ENCODE data around the gene DGKZ. TPM values are rescaled to one million over a fixed set of nuclear protein-coding genes. Genes with fewer than 3 reads are reported as not detected.

DGKZ gene
- total RNA-seq, 1 donor from 2014 or later = 50.6 TPM

DNA sequence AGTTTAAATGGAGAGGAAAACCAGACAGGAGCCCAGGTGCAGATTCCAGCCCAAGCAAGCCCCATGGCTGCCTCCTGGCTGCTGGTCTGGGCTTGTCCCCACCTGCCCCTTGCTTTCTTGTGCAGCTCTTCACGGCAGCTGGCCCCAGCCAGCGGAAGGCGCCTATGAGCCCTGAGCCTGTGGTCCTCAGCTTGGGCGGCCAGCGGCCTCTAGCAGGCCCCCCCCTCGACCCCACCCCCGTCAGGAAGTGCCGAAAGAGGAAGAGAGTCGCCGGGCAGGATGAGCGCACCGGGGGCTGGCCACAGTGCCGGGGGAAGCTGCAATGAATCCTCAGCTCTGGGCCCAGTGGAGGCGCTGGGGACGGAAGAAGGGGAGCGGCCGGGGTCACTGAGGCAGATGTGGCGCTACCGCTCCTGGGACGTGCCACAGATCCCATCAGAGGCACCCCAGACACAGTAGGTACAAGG, 2.1 kb upstream of the DGKZ start:
- H3K4me3 Mint-ChIP-seq = peak overlapping the region; percentile 49
- no peaks in the 10 kb centered on the region for H3K27me3 Mint-ChIP-seq (ENCODE audit: low read depth)
- H3K9me3 Mint-ChIP-seq = no peaks in the 10 kb centered on the region
- H3K36me3 Mint-ChIP-seq = no peaks in the 10 kb centered on the region
- no peak for DNase-seq (ENCODE audit: low spot score in 2 of 2, unreplicated experiment in 2 of 2)
- peak overlapping the region; percentile 61 for H3K27ac Mint-ChIP-seq
- TF ChIP-seq CTCF (IDR thresholded peaks at IDR 0.05; ENCODE audit: unreplicated experiment) = no peak
- peaks cover 50% of the 10 kb centered on the region for H3K4me1 Mint-ChIP-seq

- H3K36me3 Mint-ChIP-seq = no peaks in the 10 kb centered on the region
- no peak for TF ChIP-seq CTCF (IDR thresholded peaks at IDR 0.05; ENCODE audit: unreplicated experiment)
- H3K4me3 Mint-ChIP-seq = peak overlapping the region; percentile 69
- no peaks in the 10 kb centered on the region for H3K27me3 Mint-ChIP-seq (ENCODE audit: low read depth)
- H3K27ac Mint-ChIP-seq = no peak overlapping the region
- no peaks in the 10 kb centered on the region for H3K9me3 Mint-ChIP-seq
- no peak for DNase-seq (ENCODE audit: low spot score in 2 of 2, unreplicated experiment in 2 of 2)
- peaks cover 50% of the 10 kb centered on the region for H3K4me1 Mint-ChIP-seq
Measured at GRCh38 chr11:46345881-46346484, 1.3 kb upstream of the DGKZ start.

GRCh38 chr11:46347637-46348311, 511 bp downstream of the DGKZ start:
- peaks cover 42% of the 10 kb centered on the region for H3K4me1 Mint-ChIP-seq
- H3K36me3 Mint-ChIP-seq = no peaks in the 10 kb centered on the region
- no peak for TF ChIP-seq CTCF (IDR thresholded peaks at IDR 0.05; ENCODE audit: unreplicated experiment)
- H3K27me3 Mint-ChIP-seq (ENCODE audit: low read depth) = no peaks in the 10 kb centered on the region
- no peak for DNase-seq (ENCODE audit: low spot score in 2 of 2, unreplicated experiment in 2 of 2)
- peak overlapping the region; percentile 72 for H3K4me3 Mint-ChIP-seq
- H3K27ac Mint-ChIP-seq = no peak overlapping the region
- H3K9me3 Mint-ChIP-seq = no peaks in the 10 kb centered on the region

DNA sequence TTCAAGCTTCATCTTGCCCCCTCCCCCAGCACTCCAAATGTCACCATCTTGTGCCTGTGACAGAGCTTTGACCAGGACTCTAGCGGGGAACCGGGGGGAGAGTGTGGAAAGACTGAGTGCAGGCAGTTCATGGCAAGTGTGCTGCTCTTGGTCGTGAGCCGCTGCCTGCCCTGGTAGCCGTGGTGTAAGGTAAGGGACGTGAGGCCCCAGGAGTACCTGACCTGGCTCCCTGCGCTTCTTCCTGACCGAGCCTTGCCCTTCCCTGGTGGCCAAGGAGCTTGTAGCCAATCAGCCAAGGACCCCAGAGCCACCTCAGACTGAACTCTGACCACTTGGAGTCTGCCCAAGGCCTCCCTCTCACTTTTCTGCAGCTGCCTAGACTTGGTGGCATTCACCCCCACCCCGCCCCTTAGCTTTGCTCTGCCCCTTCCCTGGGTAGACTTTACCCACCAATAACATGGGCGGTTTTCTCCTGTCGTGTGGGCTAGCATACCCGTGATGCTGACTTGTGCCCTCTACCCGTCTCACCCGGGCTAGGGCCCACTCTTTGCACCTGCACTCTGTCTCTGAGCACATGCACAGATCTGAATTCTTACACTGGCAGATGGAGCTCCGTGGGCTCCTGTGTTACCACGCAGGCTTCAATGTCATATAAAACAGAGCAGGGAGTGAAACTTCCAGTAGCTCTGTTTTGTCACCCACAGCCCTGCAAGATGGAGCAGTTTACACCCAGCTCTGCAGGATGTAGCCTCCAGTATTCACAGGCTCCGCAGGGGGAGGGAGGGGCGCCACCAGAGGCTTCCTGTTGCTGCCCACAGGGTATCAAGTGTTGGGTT, 1.5 kb downstream of the DGKZ start:
- H3K4me1 Mint-ChIP-seq = peaks cover 37% of the 10 kb centered on the region
- DNase-seq (ENCODE audit: low spot score in 2 of 2, unreplicated experiment in 2 of 2) = no peak
- H3K9me3 Mint-ChIP-seq = no peaks in the 10 kb centered on the region
- no peak overlapping the region for H3K27ac Mint-ChIP-seq
- H3K36me3 Mint-ChIP-seq = no peaks in the 10 kb centered on the region
- H3K4me3 Mint-ChIP-seq = peak overlapping the region; percentile 72
- no peak for TF ChIP-seq CTCF (IDR thresholded peaks at IDR 0.05; ENCODE audit: unreplicated experiment)
- no peaks in the 10 kb centered on the region for H3K27me3 Mint-ChIP-seq (ENCODE audit: low read depth)

- peaks cover 27% of the 10 kb centered on the region for H3K4me1 Mint-ChIP-seq
- H3K4me3 Mint-ChIP-seq = no peak overlapping the region
- no peak for TF ChIP-seq CTCF (IDR thresholded peaks at IDR 0.05; ENCODE audit: unreplicated experiment)
- no peaks in the 10 kb centered on the region for H3K9me3 Mint-ChIP-seq
- H3K27ac Mint-ChIP-seq = no peak overlapping the region
- H3K36me3 Mint-ChIP-seq = no peaks in the 10 kb centered on the region
- DNase-seq (ENCODE audit: low spot score in 2 of 2, unreplicated experiment in 2 of 2) = no peak
- H3K27me3 Mint-ChIP-seq (ENCODE audit: low read depth) = no peaks in the 10 kb centered on the region
Measured at GRCh38 chr11:46350695-46351094, 3.4 kb downstream of the DGKZ start.
